ENCODE results near the gene VWA3B.
A peak's percentile ranks its signal among the peaks of the same experiment; 100 is the strongest.

VWA3B gene

GRCh38 chr2:98269274-98269673 lies 182.3 kb downstream of the VWA3B start:
- ChIA-PET POLR2A (no interaction called here), CTCF (interaction anchor here (0.7 to 3.9 kb wide), 23 partner anchors 8 to 572 kb away, joined by 3 to 34 read pairs (median 4); no protein-coding TSS in a partner anchor)
- no peak overlapping the region for H3K4me3 ChIP-seq (ENCODE audit: low read depth, low read length)
- DNase-seq (ENCODE audit: low read depth, low spot score), result peak; percentile 3
- TF ChIP-seq, protein P1, sequence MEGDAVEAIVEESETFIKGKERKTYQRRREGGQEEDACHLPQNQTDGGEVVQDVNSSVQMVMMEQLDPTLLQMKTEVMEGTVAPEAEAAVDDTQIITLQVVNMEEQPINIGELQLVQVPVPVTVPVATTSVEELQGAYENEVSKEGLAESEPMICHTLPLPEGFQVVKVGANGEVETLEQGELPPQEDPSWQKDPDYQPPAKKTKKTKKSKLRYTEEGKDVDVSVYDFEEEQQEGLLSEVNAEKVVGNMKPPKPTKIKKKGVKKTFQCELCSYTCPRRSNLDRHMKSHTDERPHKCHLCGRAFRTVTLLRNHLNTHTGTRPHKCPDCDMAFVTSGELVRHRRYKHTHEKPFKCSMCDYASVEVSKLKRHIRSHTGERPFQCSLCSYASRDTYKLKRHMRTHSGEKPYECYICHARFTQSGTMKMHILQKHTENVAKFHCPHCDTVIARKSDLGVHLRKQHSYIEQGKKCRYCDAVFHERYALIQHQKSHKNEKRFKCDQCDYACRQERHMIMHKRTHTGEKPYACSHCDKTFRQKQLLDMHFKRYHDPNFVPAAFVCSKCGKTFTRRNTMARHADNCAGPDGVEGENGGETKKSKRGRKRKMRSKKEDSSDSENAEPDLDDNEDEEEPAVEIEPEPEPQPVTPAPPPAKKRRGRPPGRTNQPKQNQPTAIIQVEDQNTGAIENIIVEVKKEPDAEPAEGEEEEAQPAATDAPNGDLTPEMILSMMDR (IDR thresholded peaks at IDR 0.05; ENCODE audit: insufficient read depth, low read length, missing control alignments), result peak; percentile 60

- CTCF ChIA-PET, result interaction anchor here (0.7 to 3.9 kb wide), 21 partner anchors 8 to 573 kb away, joined by 3 to 34 read pairs (median 5); no protein-coding TSS in a partner anchor
- TF ChIP-seq, protein P1 (IDR thresholded peaks at IDR 0.05; ENCODE audit: insufficient read depth, low read length, missing control alignments), result no peak
- DNase-seq (ENCODE audit: low read depth, low spot score), result no peak
- POLR2A ChIA-PET, result no interaction called here
- H3K4me3 ChIP-seq (ENCODE audit: low read depth, low read length), result no peak overlapping the region
These were observed 182.9 kb downstream of the VWA3B start for GRCh38 chr2:98269830-98270229.

- POLR2A ChIA-PET, result no interaction called here
- CTCF ChIA-PET, result interaction anchor here (2.1 kb wide), 1 partner anchor 8 kb away, joined by 11 read pairs; no protein-coding TSS in a partner anchor
- TF ChIP-seq, protein P1 (IDR thresholded peaks at IDR 0.05; ENCODE audit: insufficient read depth, low read length, missing control alignments), result no peak
These were observed 190.3 kb downstream of the VWA3B start for GRCh38 chr2:98277162-98277859.

GRCh38 chr2:98278074-98278473 lies 191.1 kb downstream of the VWA3B start:
- CTCF ChIA-PET, result interaction anchor here (2.1 kb wide), 1 partner anchor 9 kb away, joined by 11 read pairs; no protein-coding TSS in a partner anchor
- TF ChIP-seq, protein P1 (IDR thresholded peaks at IDR 0.05; ENCODE audit: insufficient read depth, low read length, missing control alignments), result no peak
- no peak for DNase-seq (ENCODE audit: low read depth, low spot score)

More at GRCh38 chr2:98277162-98277859, 190.3 kb downstream of the VWA3B start:
- H3K4me3 ChIP-seq (ENCODE audit: low read depth, low read length), result no peak overlapping the region
- DNase-seq (ENCODE audit: low read depth, low spot score), result no peak

DNA sequence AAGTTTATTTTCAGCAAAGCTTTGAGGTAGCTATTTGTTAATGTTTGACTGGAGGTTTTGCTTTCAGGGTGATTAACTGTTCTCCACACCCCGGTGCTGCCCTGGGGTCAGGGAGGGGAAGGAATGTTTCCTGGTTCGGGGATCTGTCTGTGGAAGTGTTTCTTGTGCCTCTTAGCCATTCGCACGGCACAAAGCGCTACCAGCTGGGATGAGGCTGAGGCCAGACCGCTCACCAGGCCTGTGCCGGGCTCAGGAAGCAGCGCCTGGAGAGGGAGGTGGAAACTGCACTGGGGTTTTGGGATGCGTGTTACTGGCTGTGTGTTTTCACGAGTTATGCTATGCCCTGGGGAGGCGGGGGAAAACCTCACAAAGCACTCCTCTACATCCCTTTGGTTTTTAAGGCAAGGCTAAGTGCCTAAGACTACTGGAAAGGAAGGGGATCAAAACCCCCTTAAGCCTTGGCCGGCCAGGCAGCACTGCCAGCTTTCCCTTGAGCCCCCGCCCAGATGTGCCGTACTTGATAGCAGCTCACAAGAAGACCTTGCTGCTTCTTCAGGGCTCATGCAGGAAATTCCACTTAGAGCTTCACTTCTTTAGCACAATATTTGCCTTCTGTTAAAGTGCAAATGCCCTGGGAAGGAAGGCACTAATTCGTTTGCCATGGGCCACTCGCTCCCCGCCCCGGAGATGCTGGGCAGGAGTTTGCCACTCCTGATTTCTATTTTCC lies 193.6 kb downstream of the VWA3B start:
- ChIA-PET CTCF (interaction anchor here (0.8 to 1.0 kb wide), 2 partner anchors 11 to 12 kb away, joined by 3 to 4 read pairs; no protein-coding TSS in a partner anchor), POLR2A (no interaction called here)
- TF ChIP-seq, protein P1 (IDR thresholded peaks at IDR 0.05; ENCODE audit: insufficient read depth, low read length, missing control alignments), result no peak
- no peak for DNase-seq (ENCODE audit: low read depth, low spot score)
- H3K4me3 ChIP-seq (ENCODE audit: low read depth, low read length), result no peak overlapping the region

More at GRCh38 chr2:98278074-98278473, 191.1 kb downstream of the VWA3B start:
- H3K4me3 ChIP-seq (ENCODE audit: low read depth, low read length), result no peak overlapping the region
- POLR2A ChIA-PET, result no interaction called here

GRCh38 chr2:98281607-98282006 lies 194.6 kb downstream of the VWA3B start:
- ChIA-PET POLR2A (no interaction called here), CTCF (interaction anchor here (1.0 to 1.5 kb wide), 2 partner anchors 10 to 11 kb away, joined by 3 to 4 read pairs; no protein-coding TSS in a partner anchor)
- H3K4me3 ChIP-seq (ENCODE audit: low read depth, low read length), result no peak overlapping the region
- DNase-seq (ENCODE audit: low read depth, low spot score), result no peak
- TF ChIP-seq, protein P1 (IDR thresholded peaks at IDR 0.05; ENCODE audit: insufficient read depth, low read length, missing control alignments), result no peak
